Mesothelial cell of epicardium (in vitro differentiated cells): ENCODE results near the gene PIP5K1C. TPM values are rescaled to one million over a fixed set of nuclear protein-coding genes. Genes with fewer than 3 reads are reported as not detected.

Experiments used
- DNase-seq, 2 experiments: peaks; one replicate each; pipeline ENCODE4 v3.0.0; 2021; ENCODE audit warnings: low spot score in 2 of 2; ENCODE audit not compliant: unreplicated experiment in 2 of 2
- H3K27ac Mint-ChIP-seq: 2 replicates; pipeline ENCODE4 v1.8.0; 2021; ENCODE audit warnings: mixed read lengths
- H3K27me3 Mint-ChIP-seq: 2 replicates; pipeline ENCODE4 v1.8.0; 2021; ENCODE audit warnings: low read depth, mixed read lengths
- H3K36me3 Mint-ChIP-seq: 2 replicates; pipeline ENCODE4 v1.8.0; 2021; ENCODE audit warnings: mixed read lengths
- H3K4me1 Mint-ChIP-seq: 2 replicates; pipeline ENCODE4 v1.8.0; 2021; ENCODE audit warnings: mixed read lengths
- H3K4me3 Mint-ChIP-seq: 2 replicates; pipeline ENCODE4 v1.8.0; 2021; ENCODE audit warnings: mild to moderate bottlenecking, moderate library complexity, mixed read lengths
- H3K9me3 Mint-ChIP-seq: 2 replicates; pipeline ENCODE4 v1.8.0; 2021; ENCODE audit warnings: mixed read lengths
- CTCF ChIP-seq: fragments of 200-600 bp; sonication (generic); IDR thresholded peaks from one replicate; pipeline ENCODE4 v1.5.0; 2021; ENCODE audit warnings: antibody characterized with exemption; ENCODE audit not compliant: unreplicated experiment
- total RNA-seq: library from RNA; stranded (reverse); gene quantifications from 3 replicates; pipeline ENCODE4 v1.2.1, GENCODE V29; 2021

The PIP5K1C gene
- total RNA-seq, 1 donor from 2014 or later, result 45.7 TPM

- H3K27ac Mint-ChIP-seq, result no peak overlapping the region
- peaks cover 18% of the 10 kb centered on the region for H3K36me3 Mint-ChIP-seq
- no peak for DNase-seq
- peaks cover 4% of the 10 kb centered on the region for H3K9me3 Mint-ChIP-seq
- no peak for TF ChIP-seq CTCF
- peaks cover 11% of the 10 kb centered on the region for H3K4me1 Mint-ChIP-seq
- no peaks in the 10 kb centered on the region for H3K27me3 Mint-ChIP-seq
- no peak overlapping the region for H3K4me3 Mint-ChIP-seq
These were observed 5.0 kb downstream of the PIP5K1C start for GRCh38 chr19:3695124-3695733.

GRCh38 chr19:3694361-3695123 lies 5.7 kb downstream of the PIP5K1C start:
- Mint-ChIP-seq H3K36me3 (peaks cover 23% of the 10 kb centered on the region), H3K27ac (no peak overlapping the region), H3K9me3 (peaks cover 5% of the 10 kb centered on the region), H3K4me1 (peaks cover 11% of the 10 kb centered on the region), H3K4me3 (no peak overlapping the region), H3K27me3 (no peaks in the 10 kb centered on the region)
- DNase-seq, result no peak
- no peak for TF ChIP-seq CTCF

GRCh38 chr19:3693025-3693925 lies 7.0 kb downstream of the PIP5K1C start:
- no peak for DNase-seq
- TF ChIP-seq CTCF, result no peak
- no peaks in the 10 kb centered on the region for H3K27me3 Mint-ChIP-seq

GRCh38 chr19:3692141-3693024 lies 7.9 kb downstream of the PIP5K1C start:
- peaks cover 5% of the 10 kb centered on the region for H3K9me3 Mint-ChIP-seq
- H3K27ac Mint-ChIP-seq, result no peak overlapping the region
- peaks cover 23% of the 10 kb centered on the region for H3K36me3 Mint-ChIP-seq
- H3K27me3 Mint-ChIP-seq, result no peaks in the 10 kb centered on the region
- peak; percentile 51 for TF ChIP-seq CTCF
- H3K4me3 Mint-ChIP-seq, result no peak overlapping the region
- H3K4me1 Mint-ChIP-seq, result peaks cover 2% of the 10 kb centered on the region
- no peak for DNase-seq

More at GRCh38 chr19:3693025-3693925, 7.0 kb downstream of the PIP5K1C start:
- H3K27ac Mint-ChIP-seq, result no peak overlapping the region
- no peak overlapping the region for H3K4me3 Mint-ChIP-seq
- peaks cover 4% of the 10 kb centered on the region for H3K4me1 Mint-ChIP-seq
- H3K9me3 Mint-ChIP-seq, result peaks cover 5% of the 10 kb centered on the region
- H3K36me3 Mint-ChIP-seq, result peaks cover 23% of the 10 kb centered on the region

- H3K9me3 Mint-ChIP-seq, result peaks cover 5% of the 10 kb centered on the region
- TF ChIP-seq CTCF, result no peak
- no peak overlapping the region for H3K27ac Mint-ChIP-seq
- peaks cover 5% of the 10 kb centered on the region for H3K4me1 Mint-ChIP-seq
- no peaks in the 10 kb centered on the region for H3K27me3 Mint-ChIP-seq
- H3K36me3 Mint-ChIP-seq, result peaks cover 23% of the 10 kb centered on the region
- H3K4me3 Mint-ChIP-seq, result no peak overlapping the region
- no peak for DNase-seq
These were observed 8.5 kb downstream of the PIP5K1C start for GRCh38 chr19:3691726-3692125.
